ENCODE data around the gene PAK5. TPM values are rescaled to one million over a fixed set of nuclear protein-coding genes. Genes with fewer than 3 reads are reported as not detected.

PAK5 gene
- total RNA-seq, 1 donor from 2014 or later = 0.16 TPM

DNA sequence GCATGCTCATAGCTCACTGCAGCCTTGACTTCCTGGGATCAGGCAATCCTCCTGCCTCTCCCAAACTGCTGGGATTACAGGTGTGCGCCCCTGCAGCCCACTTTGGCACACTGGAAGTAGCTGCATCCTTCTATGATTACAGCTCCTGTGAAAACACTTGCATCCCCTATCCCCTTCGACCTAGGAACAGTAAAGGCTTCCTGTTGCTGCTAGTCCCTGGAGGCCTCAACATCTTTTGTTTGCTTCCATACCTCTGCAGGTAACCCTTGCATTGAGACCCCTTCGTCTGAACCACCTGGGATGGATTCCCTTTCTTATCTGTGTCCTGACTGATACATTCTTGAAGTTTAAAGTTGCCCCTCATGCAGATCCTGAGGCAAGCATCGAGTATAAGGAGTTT lies 152.4 kb downstream of the PAK5 start:
- no peak overlapping the region for H3K27ac Mint-ChIP-seq (ENCODE audit: unreplicated experiment)
- H3K4me3 Mint-ChIP-seq (ENCODE audit: unreplicated experiment) = no peak overlapping the region
- DNase-seq (ENCODE audit: low read depth) (no peak), FAIRE-seq (no peak)
- Histone ChIP-seq H3K4me2 (ENCODE audit: low read length) (no peak overlapping the region), H3K9me3 (ENCODE audit: insufficient read depth, low read depth, low read length) (no peaks in the 10 kb centered on the region), H3K27me3 (ENCODE audit: insufficient read depth, low read length) (no peaks in the 10 kb centered on the region), H3K4me3 (ENCODE audit: insufficient read depth, low read depth, low read length) (no peak overlapping the region), H3K36me3 (ENCODE audit: insufficient read depth, low read length) (no peaks in the 10 kb centered on the region), H4K20me1 (ENCODE audit: insufficient read depth, low read length) (no peaks in the 10 kb centered on the region), H2AFZ (ENCODE audit: low read depth, low read length) (no peak overlapping the region), H3K27ac (ENCODE audit: low read depth, low read length) (no peak overlapping the region), H3K9ac (ENCODE audit: low read length) (no peak overlapping the region), H3K4me1 (ENCODE audit: insufficient read depth, low read length) (no peaks in the 10 kb centered on the region), H3K79me2 (ENCODE audit: insufficient read depth, low read length) (no peaks in the 10 kb centered on the region)
- H3K4me1 Mint-ChIP-seq (ENCODE audit: low read depth, unreplicated experiment) = peaks cover 3% of the 10 kb centered on the region
- TF ChIP-seq CTCF (IDR thresholded peaks at IDR 0.05; ENCODE audit: insufficient read depth, low read depth, low read length) (no peak), EZH2 (IDR thresholded peaks at IDR 0.05; ENCODE audit: insufficient read depth, low read length) (no peak)
- H3K27me3 Mint-ChIP-seq (ENCODE audit: low read depth, unreplicated experiment) = peaks cover 3% of the 10 kb centered on the region
- H3K36me3 Mint-ChIP-seq (ENCODE audit: low read depth, unreplicated experiment) = no peaks in the 10 kb centered on the region
- no peaks in the 10 kb centered on the region for H3K9me3 Mint-ChIP-seq (ENCODE audit: unreplicated experiment)

GRCh38 chr20:9686001-9686400 lies 152.9 kb downstream of the PAK5 start:
- Histone ChIP-seq H3K27ac (ENCODE audit: low read depth, low read length) (no peak overlapping the region), H3K4me1 (ENCODE audit: insufficient read depth, low read length) (no peaks in the 10 kb centered on the region), H3K9me3 (ENCODE audit: insufficient read depth, low read depth, low read length) (no peaks in the 10 kb centered on the region), H3K36me3 (ENCODE audit: insufficient read depth, low read length) (no peaks in the 10 kb centered on the region), H3K4me2 (ENCODE audit: low read length) (no peak overlapping the region), H2AFZ (ENCODE audit: low read depth, low read length) (no peak overlapping the region), H3K79me2 (ENCODE audit: insufficient read depth, low read length) (no peaks in the 10 kb centered on the region), H3K9ac (ENCODE audit: low read length) (no peak overlapping the region), H3K27me3 (ENCODE audit: insufficient read depth, low read length) (no peaks in the 10 kb centered on the region), H3K4me3 (ENCODE audit: insufficient read depth, low read depth, low read length) (no peak overlapping the region), H4K20me1 (ENCODE audit: insufficient read depth, low read length) (no peaks in the 10 kb centered on the region)
- peaks cover 3% of the 10 kb centered on the region for H3K4me1 Mint-ChIP-seq (ENCODE audit: low read depth, unreplicated experiment)
- H3K9me3 Mint-ChIP-seq (ENCODE audit: unreplicated experiment) = no peaks in the 10 kb centered on the region
- no peak for FAIRE-seq
- H3K27ac Mint-ChIP-seq (ENCODE audit: unreplicated experiment) = no peak overlapping the region
- H3K36me3 Mint-ChIP-seq (ENCODE audit: low read depth, unreplicated experiment) = no peaks in the 10 kb centered on the region
- DNase-seq (ENCODE audit: low read depth) = no peak
- H3K27me3 Mint-ChIP-seq (ENCODE audit: low read depth, unreplicated experiment) = peaks cover 3% of the 10 kb centered on the region
- no peak overlapping the region for H3K4me3 Mint-ChIP-seq (ENCODE audit: unreplicated experiment)
- TF ChIP-seq CTCF (IDR thresholded peaks at IDR 0.05; ENCODE audit: insufficient read depth, low read depth, low read length) (no peak), EZH2 (IDR thresholded peaks at IDR 0.05; ENCODE audit: insufficient read depth, low read length) (no peak)

- Histone ChIP-seq H4K20me1 (ENCODE audit: insufficient read depth, low read length) (no peaks in the 10 kb centered on the region), H3K9me3 (ENCODE audit: insufficient read depth, low read depth, low read length) (no peaks in the 10 kb centered on the region), H3K27me3 (ENCODE audit: insufficient read depth, low read length) (no peaks in the 10 kb centered on the region), H2AFZ (ENCODE audit: low read depth, low read length) (no peak overlapping the region), H3K4me2 (ENCODE audit: low read length) (no peak overlapping the region), H3K27ac (ENCODE audit: low read depth, low read length) (no peak overlapping the region), H3K36me3 (ENCODE audit: insufficient read depth, low read length) (no peaks in the 10 kb centered on the region), H3K79me2 (ENCODE audit: insufficient read depth, low read length) (no peaks in the 10 kb centered on the region), H3K4me1 (ENCODE audit: insufficient read depth, low read length) (no peaks in the 10 kb centered on the region), H3K4me3 (ENCODE audit: insufficient read depth, low read depth, low read length) (no peak overlapping the region), H3K9ac (ENCODE audit: low read length) (no peak overlapping the region)
- Mint-ChIP-seq H3K4me3 (ENCODE audit: unreplicated experiment) (no peak overlapping the region), H3K9me3 (ENCODE audit: unreplicated experiment) (no peaks in the 10 kb centered on the region), H3K27ac (ENCODE audit: unreplicated experiment) (no peak overlapping the region), H3K4me1 (ENCODE audit: low read depth, unreplicated experiment) (peaks cover 3% of the 10 kb centered on the region), H3K27me3 (ENCODE audit: low read depth, unreplicated experiment) (peaks cover 3% of the 10 kb centered on the region), H3K36me3 (ENCODE audit: low read depth, unreplicated experiment) (no peaks in the 10 kb centered on the region)
- no peak for FAIRE-seq
- TF ChIP-seq CTCF (IDR thresholded peaks at IDR 0.05; ENCODE audit: insufficient read depth, low read depth, low read length) (no peak), EZH2 (IDR thresholded peaks at IDR 0.05; ENCODE audit: insufficient read depth, low read length) (no peak)
- DNase-seq (ENCODE audit: low read depth) = no peak
These were observed 153.9 kb downstream of the PAK5 start for GRCh38 chr20:9685011-9685410.
